HepG2 (cell line): ENCODE data around the gene GATA5. TPM values are rescaled to one million over a fixed set of nuclear protein-coding genes. Genes with fewer than 3 reads are reported as not detected.

Experiments
- AGO1 ChIP-seq: fragments of 200-400 bp; formaldehyde crosslinking; IDR thresholded peaks from 2 replicates; pipeline ENCODE4 v1.6.1; 2017; ENCODE audit warnings: mild to moderate bottlenecking, low read depth, low read length, moderate library complexity; ENCODE audit not compliant: poor library complexity, severe bottlenecking
- HIVEP1 ChIP-seq: sonication (generic); formaldehyde crosslinking; IDR thresholded peaks from 2 replicates; pipeline ENCODE4 v1.4.0; 2020; ENCODE audit warnings: mild to moderate bottlenecking, missing genetic modification reagents
- MTF2 ChIP-seq: sonication (generic); formaldehyde crosslinking; IDR thresholded peaks from 2 replicates; pipeline ENCODE4 v1.5.0; 2020; ENCODE audit warnings: missing genetic modification reagents, borderline replicate concordance
- MXI1 ChIP-seq: IDR thresholded peaks from 3 replicates; pipeline ENCODE4 v1.6.1; 2012; ENCODE audit warnings: low read depth, low read length, inconsistent platforms, borderline replicate concordance
- MYC ChIP-seq: sonication (generic); formaldehyde crosslinking; IDR thresholded peaks from 2 replicates; pipeline ENCODE4 v1.9.0; 2021; ENCODE audit warnings: missing genetic modification reagents, borderline replicate concordance
- REPIN1 ChIP-seq: sonication (generic); formaldehyde crosslinking; IDR thresholded peaks from 2 replicates; pipeline ENCODE4 v1.8.0; 2022; ENCODE audit warnings: missing genetic modification reagents, low read depth, mild to moderate bottlenecking, borderline replicate concordance
- SMC3 ChIP-seq: IDR thresholded peaks from 2 replicates; pipeline ENCODE4 v1.6.1; 2011; ENCODE audit warnings: low read length, improper control_type of control experiment
- STAG1 ChIP-seq: sonication (generic); formaldehyde crosslinking; IDR thresholded peaks from 2 replicates; pipeline ENCODE4 v1.4.0; 2020; ENCODE audit warnings: missing genetic modification reagents
- XRCC5 ChIP-seq: fragments of 200-400 bp; formaldehyde crosslinking; optimal IDR thresholded peaks from 2 replicates; pipeline ENCODE3; 2017; ENCODE audit warnings: mild to moderate bottlenecking, low read length
- ZBTB40 ChIP-seq, 2 experiments: fragments of 450-650 bp in 1 of 2; sonication (generic) in 1 of 2; formaldehyde crosslinking in 1 of 2; IDR thresholded peaks; 2 replicates each; pipeline versions ENCODE4 v1.6.1 to v1.8.0; 2016 to 2022; ENCODE audit warnings: antibody characterized with exemption in 1 of 2, mild to moderate bottlenecking in 1 of 2, missing genetic modification reagents in 1 of 2
- ZNF274 ChIP-seq: sonication (generic); formaldehyde crosslinking; IDR thresholded peaks from 2 replicates; pipeline ENCODE4 v1.5.1; 2020; ENCODE audit warnings: mild to moderate bottlenecking, missing genetic modification reagents
- polyA plus RNA-seq, 8 experiments: library from polyadenylated mRNA; depleted of rRNA in 3 of 8; stranded (reverse) in 7 of 8; unstranded in 1 of 8; fragments of >200 nt; fragmentation: Illumina TruSeq in 4 of 8; extraction: Trizol in 4 of 8; gene quantifications; 2 replicates each; pipeline versions ENCODE4 v1.2.1 to v1.2.3, GENCODE V29; 2011 to 2016; ENCODE audit warnings: low read depth in 4 of 8, missing spikeins in 1 of 8, mixed read lengths in 1 of 8; ENCODE audit not compliant: insufficient read depth in 1 of 8
- total RNA-seq, 5 experiments: library from RNA; depleted of rRNA; stranded (reverse); fragments of >200 nt; fragmentation: Illumina TruSeq; extraction: Trizol; gene quantifications; 2 replicates each; pipeline ENCODE4 v1.2.3, GENCODE V29; 2016; ENCODE audit warnings: low read depth in 1 of 5
- TF ChIP-seq, protein P1 (sequence below): sonication (generic); IDR thresholded peaks from 2 replicates; pipeline ENCODE4 v1.6.1; 2016; ENCODE audit warnings: low read depth, borderline replicate concordance
- TF ChIP-seq, protein P2 (sequence below): sonication (generic); formaldehyde crosslinking; IDR thresholded peaks from 2 replicates; pipeline ENCODE4 v1.5.1; 2020; ENCODE audit warnings: missing genetic modification reagents, mild to moderate bottlenecking, borderline replicate concordance

The GATA5 gene
- total and polyA plus RNA-seq, 2 of the 13 experiments (the other 11 are each of a cell fraction or from before 2014, with no cell fraction given), result 0.12 to 0.20 TPM

GRCh38 chr20:62516338-62516737, 40.5 kb upstream of the GATA5 start (continued):
- TF ChIP-seq, protein P1, sequence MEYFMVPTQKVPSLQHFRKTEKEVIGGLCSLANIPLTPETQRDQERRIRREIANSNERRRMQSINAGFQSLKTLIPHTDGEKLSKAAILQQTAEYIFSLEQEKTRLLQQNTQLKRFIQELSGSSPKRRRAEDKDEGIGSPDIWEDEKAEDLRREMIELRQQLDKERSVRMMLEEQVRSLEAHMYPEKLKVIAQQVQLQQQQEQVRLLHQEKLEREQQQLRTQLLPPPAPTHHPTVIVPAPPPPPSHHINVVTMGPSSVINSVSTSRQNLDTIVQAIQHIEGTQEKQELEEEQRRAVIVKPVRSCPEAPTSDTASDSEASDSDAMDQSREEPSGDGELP, result peak; percentile 62; the same call in 1 of the 2 replicates
- TF ChIP-seq MXI1, result 0 out of 3 replicates have a peak, but pooled peaks have one; percentile 24
- peak; percentile 46; the same call in 1 of the 2 replicates for TF ChIP-seq REPIN1 (CRISPR knock-in tag)
- peak; percentile 38 for TF ChIP-seq AGO1
- peak; percentile 90; the same call in 1 of the 2 replicates for TF ChIP-seq MTF2 (CRISPR knock-in tag)
- peak; percentile 93 for TF ChIP-seq XRCC5
- TF ChIP-seq ZNF274 (CRISPR knock-in tag), result 0 out of 2 replicates have a peak, but pooled peaks have one; percentile 48
- TF ChIP-seq, protein P2, sequence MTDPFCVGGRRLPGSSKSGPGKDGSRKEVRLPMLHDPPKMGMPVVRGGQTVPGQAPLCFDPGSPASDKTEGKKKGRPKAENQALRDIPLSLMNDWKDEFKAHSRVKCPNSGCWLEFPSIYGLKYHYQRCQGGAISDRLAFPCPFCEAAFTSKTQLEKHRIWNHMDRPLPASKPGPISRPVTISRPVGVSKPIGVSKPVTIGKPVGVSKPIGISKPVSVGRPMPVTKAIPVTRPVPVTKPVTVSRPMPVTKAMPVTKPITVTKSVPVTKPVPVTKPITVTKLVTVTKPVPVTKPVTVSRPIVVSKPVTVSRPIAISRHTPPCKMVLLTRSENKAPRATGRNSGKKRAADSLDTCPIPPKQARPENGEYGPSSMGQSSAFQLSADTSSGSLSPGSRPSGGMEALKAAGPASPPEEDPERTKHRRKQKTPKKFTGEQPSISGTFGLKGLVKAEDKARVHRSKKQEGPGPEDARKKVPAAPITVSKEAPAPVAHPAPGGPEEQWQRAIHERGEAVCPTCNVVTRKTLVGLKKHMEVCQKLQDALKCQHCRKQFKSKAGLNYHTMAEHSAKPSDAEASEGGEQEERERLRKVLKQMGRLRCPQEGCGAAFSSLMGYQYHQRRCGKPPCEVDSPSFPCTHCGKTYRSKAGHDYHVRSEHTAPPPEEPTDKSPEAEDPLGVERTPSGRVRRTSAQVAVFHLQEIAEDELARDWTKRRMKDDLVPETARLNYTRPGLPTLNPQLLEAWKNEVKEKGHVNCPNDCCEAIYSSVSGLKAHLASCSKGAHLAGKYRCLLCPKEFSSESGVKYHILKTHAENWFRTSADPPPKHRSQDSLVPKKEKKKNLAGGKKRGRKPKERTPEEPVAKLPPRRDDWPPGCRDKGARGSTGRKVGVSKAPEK (CRISPR knock-in tag), result 0 out of 2 replicates have a peak, but pooled peaks have one; percentile 30
- TF ChIP-seq MYC (CRISPR knock-in tag), result peak; percentile 18; the same call in 1 of the 2 replicates
- no peak for TF ChIP-seq ZBTB40 (IDR thresholded peaks at IDR 0.05)
- TF ChIP-seq ZBTB40 (CRISPR knock-in tag; IDR thresholded peaks at IDR 0.05), result 0 out of 2 replicates have a peak, but pooled peaks have one; percentile 35
- TF ChIP-seq SMC3, result peak; percentile 76
- peak; percentile 90 for TF ChIP-seq STAG1 (CRISPR knock-in tag)
- peak; percentile 21; the same call in 1 of the 2 replicates for TF ChIP-seq HIVEP1
